ENCODE measurements around the gene LDHA.
"Not testable (repeated sequence)": the region's sequence is repeated elsewhere in the genome, so short reads cannot be mapped to it uniquely, and the experiment has no call there.

Gene LDHA

DNA sequence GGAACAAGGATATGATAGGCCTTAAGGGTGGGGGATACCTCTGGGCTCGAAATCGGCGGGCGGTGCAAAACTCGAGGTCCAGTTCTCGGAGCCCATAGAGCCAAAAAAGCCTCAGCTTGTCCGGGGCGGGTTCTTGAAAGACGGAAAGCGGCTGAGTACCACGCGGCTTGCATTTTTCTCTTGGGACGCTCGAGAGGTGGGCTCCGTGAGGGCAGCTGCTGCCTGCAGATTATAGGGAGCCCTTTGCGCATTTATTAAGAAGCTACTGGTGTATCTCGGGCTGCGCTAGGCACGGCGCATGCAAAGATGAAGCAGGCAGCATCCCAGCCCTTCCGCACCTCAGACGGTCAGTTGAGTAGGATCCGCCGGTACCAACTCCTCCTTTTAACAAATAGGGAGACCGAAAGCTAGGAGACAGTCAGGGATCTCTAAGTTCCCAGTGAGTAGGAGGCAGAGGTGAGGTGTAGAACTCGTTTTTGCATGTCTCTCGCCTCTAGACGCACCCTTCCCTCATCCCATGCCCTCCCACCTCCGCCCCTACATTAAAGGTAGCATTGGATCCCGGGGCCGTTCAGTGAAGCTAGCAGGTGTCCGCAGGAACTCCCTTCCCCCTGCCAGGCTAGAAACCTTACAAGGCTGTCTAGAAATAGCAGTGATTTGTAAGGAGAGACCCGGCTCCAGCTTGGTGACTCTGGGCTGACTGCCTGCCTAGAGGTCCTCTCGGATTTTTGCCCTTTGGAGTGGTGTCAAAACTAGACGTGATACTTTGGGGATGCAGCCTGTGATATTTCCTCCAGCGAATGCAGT, 768 bp downstream of the LDHA start:
- DNase-seq = no peak

DNA sequence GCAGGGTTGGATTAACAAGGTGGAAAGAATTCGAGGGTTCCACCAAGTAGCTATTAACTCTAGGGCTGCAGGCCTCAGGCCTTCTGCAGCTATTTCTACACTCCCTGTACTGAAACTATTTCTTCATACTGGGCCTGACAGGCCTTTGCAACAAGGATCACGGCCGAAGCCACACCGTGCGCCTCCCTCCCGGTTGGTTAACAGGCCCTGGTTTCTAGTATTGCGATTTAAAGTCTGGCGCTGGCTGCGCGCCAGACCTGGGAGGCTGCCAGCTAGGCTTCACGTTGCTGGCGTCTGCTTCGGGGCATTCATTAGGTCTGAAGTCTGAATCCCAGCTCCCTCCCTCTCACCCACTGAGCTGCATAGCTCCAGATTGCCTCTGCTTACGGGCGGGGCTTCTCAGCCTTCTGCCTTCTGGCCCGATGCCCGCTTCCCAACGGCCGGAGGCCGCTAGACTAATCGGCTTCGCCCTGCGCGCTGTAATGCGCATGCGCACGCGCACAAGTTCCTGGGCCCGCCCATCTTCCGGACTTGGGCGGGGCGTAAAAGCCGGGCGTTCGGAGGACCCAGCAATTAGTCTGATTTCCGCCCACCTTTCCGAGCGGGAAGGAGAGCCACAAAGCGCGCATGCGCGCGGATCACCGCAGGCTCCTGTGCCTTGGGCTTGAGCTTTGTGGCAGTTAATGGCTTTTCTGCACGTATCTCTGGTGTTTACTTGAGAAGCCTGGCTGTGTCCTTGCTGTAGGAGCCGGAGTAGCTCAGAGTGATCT, 1.6 kb downstream of the LDHA start:
- peak; percentile 98 for DNase-seq

DNA sequence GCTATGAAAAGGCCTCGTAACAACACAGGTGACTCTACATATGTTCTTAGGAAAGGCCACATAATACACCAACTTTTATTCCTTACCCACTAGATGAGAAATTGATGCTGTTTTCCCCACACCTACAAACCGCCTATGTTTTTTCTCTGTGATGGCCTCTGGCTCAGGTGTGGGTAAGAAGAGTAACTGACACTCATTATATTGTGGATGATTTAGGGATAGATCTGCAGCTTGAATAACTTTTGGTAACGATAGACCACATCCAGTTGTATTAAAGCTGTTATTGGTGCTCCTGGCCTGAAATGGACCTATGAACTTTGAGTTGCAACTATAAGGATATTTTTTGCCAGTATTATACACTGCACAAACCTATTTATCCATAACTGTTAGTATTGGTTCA, 3.6 kb downstream of the LDHA start:
- no peak for DNase-seq

DNA sequence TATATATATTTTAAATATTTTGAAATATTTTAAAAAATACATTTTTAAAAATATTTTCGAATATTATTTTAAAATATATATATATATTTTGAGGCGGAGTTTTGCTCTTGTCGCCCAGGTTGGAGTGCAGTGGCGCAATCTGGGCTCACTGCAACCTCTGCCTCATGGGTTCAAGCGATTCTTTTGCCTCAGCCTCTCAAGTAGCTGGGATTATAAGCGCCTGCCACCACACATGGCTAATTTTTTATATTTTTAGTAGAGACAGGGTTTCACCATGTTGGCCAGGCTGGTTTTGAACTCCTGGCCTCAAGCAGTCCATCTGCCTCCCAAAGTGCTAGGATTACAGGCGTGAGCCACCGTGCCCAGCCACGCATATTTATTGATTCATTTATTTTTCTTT, 6.7 kb downstream of the LDHA start:
- DNase-seq = not testable (repeated sequence)

DNA sequence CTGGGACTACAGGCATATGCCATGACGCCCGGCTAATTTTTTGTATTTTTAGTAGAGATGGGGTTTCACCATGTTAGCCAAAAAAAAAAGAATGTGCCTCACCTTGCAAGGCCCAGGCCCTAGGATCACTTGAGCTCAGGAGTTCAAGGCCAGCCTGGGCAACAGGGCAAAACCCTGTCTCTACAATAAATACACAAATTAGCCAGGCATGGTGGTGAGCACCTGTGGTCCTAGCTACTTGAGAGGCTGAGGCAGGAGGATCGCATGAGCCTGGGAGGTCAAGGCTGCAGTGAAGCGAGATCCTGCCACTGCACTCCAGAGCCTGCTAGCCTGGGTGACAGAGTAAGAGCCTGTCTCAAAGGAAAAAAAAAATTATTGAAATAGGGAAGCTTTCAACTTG, 9.7 kb downstream of the LDHA start:
- no peak for DNase-seq

DNA sequence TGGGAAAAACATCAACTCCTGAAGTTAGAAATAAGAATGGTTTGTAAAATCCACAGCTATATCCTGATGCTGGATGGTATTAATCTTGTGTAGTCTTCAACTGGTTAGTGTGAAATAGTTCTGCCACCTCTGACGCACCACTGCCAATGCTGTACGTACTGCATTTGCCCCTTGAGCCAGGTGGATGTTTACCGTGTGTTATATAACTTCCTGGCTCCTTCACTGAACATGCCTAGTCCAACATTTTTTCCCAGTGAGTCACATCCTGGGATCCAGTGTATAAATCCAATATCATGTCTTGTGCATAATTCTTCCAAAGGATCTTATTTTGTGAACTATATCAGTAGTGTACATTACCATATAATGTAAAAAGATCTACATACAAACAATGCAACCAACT, 13.0 kb downstream of the LDHA start:
- peak; percentile 9 for DNase-seq

DNA sequence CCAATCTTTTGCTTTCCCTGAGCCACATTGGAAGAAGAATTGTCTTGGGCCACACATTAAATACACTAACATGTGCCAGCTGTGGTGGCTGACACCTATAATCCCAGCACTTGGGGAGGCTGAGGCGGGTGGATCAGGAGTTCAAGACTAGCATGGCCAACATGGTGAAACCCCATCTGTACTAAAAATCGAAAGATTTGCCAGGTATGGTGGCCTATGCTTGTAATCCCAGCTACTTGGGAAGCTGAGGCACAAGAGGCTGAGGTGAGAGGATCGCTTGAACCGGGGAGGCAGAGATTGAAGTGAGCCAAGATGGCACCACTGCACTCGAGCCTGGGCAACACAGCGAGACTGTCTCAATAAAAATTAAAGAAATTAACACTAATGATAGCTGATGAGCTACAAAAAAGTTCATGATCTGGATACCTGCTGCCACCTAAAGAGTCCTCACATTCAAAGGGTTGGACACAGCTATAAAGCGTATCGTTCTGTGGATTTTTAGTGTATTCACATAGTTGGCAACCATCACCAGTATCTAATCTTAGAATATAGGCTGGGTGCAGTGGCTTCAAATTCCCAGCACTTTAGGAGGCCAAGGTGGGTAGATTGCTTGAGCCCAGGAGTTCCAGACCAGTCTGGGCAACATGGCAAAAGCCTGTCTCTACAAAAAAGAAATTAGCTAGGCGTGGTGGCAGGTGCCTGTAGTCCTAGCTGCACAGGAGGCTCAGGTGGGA, 14.4 kb downstream of the LDHA start:
- no peak for DNase-seq

DNA sequence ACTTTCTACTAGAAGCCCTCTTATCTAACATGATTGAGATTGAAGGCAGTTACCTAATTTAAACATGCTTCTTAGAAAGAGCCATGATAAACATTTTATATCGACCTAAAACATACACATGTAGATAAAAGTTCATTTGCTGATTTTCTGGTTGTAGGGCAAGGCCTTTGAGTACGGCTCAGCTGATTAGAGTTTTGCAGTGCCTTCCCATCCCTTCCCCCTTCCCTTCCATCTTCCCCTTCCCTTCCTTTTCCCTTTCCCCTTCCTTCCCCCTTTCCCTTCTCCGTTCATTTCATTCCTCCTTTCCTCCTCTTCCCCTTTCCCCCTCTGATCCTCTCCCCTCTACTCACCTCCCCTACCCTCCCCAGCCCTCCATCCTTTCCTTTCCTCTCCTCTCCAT, 22.1 kb downstream of the LDHA start:
- no peak for DNase-seq

DNA sequence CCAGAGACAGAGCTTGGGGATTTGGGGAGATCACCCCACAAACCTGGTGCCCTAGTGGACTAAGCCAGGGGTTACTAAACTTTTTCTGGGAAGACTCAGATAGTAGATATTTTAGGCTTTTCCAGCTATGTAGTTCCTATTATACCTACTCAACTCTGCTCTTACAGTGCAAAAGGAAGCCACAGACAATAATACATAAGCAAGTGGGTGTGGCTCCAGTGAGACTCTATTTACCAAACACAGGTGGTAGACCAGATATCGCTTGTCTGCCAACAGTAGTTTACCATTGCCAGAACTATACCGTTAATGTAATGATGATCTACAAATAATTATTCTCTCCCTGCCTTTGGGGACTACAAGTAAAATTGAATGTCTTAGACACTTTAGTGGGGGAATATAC, 24.7 kb downstream of the LDHA start:
- no peak for DNase-seq

DNA sequence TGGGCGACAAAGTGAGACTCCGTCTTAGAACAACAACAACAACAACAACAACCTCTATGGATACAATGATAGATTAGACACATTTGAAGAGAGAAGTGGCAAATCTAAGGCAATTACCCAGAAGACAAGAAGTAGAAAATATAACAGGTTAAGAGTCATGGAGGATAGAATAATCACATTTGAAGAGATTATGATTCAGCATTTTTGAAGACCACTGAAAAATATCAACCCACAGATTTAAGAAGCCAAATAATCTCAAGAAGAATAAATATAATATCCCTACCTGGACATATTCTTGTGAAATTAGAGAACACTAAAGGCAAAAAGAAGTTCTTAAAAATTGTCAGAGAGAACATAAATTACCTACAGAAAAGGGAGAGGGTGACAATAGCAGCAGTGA, 25.7 kb downstream of the LDHA start:
- DNase-seq = no peak

DNA sequence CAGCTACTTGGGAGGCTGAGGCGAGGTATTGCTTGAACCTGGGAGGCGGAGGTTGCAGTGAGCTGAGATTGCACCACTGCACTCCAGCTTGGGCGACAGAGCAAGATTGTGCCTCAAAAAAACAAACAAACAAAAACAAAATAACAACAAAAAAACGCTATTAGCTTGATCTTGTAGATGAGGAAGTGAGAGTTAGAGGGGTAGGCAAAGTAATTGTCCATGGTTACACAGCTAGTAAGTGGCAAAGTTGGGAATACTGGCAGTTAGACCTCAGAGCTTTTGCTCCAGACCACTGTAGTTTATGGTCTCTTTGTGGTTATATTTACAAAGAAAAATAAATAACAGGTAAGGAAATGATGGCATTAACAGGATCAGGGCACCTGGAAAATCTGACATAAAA, 32.9 kb downstream of the LDHA start:
- DNase-seq = no peak

DNA sequence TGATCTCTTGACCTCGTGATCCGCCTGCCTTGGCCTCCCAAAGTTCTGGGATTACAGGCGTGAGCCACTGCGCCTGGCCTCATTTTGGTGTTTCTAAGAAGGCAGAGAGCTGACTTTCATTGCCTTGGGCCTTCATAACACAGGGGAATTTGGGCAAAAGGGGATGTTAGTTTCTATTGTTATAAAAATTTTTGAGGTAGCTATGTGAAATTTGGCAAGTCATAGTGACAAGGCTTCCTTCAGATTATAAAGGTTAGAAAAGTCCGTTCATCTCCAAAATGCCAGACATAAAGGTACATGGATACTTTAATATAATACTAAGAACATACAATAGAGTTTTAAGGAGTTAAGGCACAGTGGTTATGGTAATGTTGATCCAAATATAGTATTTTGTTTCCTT, 35.0 kb downstream of the LDHA start:
- DNase-seq = no peak

DNA sequence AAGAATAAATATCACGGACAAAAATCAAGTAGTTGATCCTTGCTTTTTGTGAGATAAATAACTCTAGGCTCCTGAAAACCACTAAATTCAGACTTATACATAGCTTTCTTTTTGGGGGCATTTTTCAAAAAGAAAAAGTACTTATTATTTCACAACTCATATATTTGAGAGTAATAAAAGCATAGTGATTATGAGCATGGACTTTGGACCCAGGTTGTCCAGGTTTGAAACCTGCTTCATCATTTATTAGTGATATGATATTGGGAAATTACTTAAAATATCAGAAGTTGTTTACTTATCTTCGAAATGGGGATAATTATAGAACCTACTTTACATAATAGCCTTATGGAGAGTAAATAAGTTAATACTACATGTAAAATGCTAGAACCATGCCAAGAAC, 44.3 kb downstream of the LDHA start:
- no peak for DNase-seq

DNA sequence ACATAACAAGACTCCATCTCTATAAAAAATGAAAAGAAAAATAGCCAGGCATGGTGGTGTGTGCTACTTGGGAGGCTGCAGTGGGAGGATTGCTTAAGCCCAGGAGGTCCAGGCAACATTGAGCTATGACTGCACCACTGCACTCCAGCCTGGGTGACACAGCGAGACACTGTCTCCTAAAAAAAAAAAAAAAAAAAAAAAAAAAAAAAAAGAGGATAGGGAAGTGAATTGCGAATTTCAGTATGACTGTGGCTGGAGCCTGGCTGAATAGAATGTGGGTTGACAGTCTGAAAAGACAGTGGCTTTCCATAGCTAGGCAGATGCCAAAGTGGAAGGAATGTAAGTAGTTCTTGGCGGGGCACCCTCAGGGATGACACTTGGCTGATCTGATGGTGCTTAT, 54.9 kb downstream of the LDHA start:
- no peak for DNase-seq

DNA sequence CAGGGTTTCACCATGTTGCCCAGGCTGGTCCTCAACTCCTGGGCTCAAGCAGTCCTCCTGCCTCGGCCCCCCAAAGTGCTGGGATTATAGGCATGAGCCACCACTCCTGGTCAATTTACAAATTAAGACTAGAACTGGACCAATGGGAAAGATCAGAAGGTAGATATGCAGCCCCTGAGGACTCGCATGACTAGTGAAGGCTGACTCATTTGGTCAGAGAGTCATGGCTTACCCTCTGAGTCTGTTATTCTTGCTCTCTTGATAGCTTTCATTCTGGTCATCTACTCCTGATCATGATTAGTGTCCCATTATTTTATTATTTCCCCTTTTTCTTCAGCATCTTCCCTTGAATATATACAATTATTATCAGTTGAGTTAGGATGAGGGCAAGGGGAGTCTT, 58.6 kb downstream of the LDHA start:
- DNase-seq = peak; percentile 38

DNA sequence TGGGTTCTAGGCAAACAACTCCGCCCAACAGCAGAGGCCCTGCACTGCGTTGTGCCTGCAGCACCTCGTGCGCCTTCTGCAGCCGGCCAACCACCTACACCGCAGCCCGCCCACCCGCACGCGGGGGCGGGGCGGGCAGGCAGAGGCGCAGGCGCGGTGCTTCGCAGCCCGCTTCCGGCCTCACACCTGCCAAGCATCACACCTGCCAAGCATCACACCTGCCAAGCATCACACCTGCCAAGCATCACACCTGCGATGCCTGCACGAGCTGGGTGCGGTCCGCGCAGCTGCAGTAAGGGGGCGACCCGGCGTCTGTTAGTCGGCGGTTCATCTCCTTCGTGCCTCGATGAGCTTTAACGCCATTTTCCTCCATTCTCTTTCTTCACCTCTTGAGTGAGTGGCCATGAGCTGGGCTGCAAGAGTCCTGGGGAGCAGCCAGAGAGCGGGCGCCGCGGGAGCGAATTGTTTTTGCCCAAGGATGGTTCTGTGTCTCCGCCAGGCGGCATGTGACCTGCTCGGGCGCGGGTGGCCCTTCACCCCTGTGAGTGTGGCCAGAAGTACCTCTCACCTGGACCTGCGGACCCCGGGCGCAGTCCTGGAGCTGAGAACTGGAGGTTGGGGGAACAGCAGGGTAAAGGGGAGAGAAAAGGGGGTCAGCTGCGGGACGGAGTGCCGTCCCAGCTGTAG, 61.5 kb downstream of the LDHA start, which contains the start of gene LDHAL6A:
Gene LDHAL6A, plus strand, starts transcription at position 171 of the 687 bp plus-strand sequence. CDS start 825 bp downstream, outside the sequence.
- DNase-seq = no peak

DNA sequence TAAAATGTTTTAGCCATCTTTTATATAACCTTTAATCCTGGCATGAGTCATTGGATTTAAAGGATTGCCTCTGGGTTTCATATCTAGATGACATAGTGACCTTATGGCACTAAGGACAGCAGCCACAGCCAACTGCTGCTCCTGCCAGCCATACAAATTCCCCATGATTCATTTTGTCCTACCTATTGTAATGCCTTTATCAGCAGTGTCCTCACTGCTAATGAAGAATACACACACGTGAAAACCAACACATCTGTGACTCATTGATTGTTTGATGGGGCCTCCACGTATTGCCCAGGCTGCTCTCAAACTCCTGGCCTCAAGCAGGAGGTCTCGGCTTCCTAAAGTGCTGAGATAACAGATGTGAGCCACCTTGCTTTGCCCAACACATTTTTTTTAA, 63.1 kb downstream of the LDHA start:
- no peak for DNase-seq
